GM23338 (cell line): ENCODE data around the gene SHF. TPM values are rescaled to one million over a fixed set of nuclear protein-coding genes. Genes with fewer than 3 reads are reported as not detected.

Source experiments
- ATAC-seq: fragments of 200-7000 bp; cut with Tn5 transposase; 3 replicates; pipeline ENCODE4 v1.9.1; 2020
- DNase-seq: peaks from one replicate; pipeline ENCODE4 v3.0.0-alpha.2; 2015; ENCODE audit warnings: low spot score
- H2AFZ ChIP-seq: fragments of 200-600 bp; sonication (generic); 2 replicates; pipeline ENCODE4 v1.8.0; 2016; ENCODE audit warnings: antibody characterized with exemption, mild to moderate bottlenecking, moderate library complexity
- H3F3A ChIP-seq: fragments of 200-600 bp; sonication (generic); replicated peaks from 2 replicates; pipeline ENCODE4 v1.8.0; 2017; ENCODE audit warnings: antibody characterized with exemption, mixed run types, low read depth
- H3K27ac ChIP-seq: fragments of 200-600 bp; sonication (generic); 2 replicates; pipeline ENCODE4 v1.6.1; 2016; ENCODE audit warnings: low read depth
- H3K27me3 ChIP-seq: fragments of 200-600 bp; sonication (generic); 2 replicates; pipeline ENCODE4 v1.8.0; 2016; ENCODE audit warnings: mild to moderate bottlenecking, mixed run types, moderate library complexity; ENCODE audit not compliant: insufficient read depth
- H3K36me3 ChIP-seq: fragments of 200-600 bp; sonication (generic); 2 replicates; pipeline ENCODE4 v1.8.0; 2016; ENCODE audit warnings: mild to moderate bottlenecking; ENCODE audit not compliant: insufficient read depth
- H3K4me1 ChIP-seq: fragments of 200-600 bp; sonication (generic); 2 replicates; pipeline ENCODE4 v1.8.0; 2016; ENCODE audit warnings: mild to moderate bottlenecking, moderate library complexity; ENCODE audit not compliant: insufficient read depth
- H3K4me2 ChIP-seq: fragments of 200-600 bp; sonication (generic); 2 replicates; pipeline ENCODE4 v1.7.1; 2017; ENCODE audit warnings: mixed run types
- H3K4me3 ChIP-seq: fragments of 200-600 bp; sonication (generic); 2 replicates; pipeline ENCODE4 v1.6.1; 2016; ENCODE audit warnings: mixed run types
- H3K79me2 ChIP-seq: fragments of 200-600 bp; sonication (generic); replicated peaks from 2 replicates; pipeline ENCODE4 v1.8.0; 2017; ENCODE audit warnings: mild to moderate bottlenecking; ENCODE audit not compliant: insufficient read depth
- H3K9me2 ChIP-seq: fragments of 200-600 bp; sonication (generic); 2 replicates; pipeline ENCODE4 v1.8.0; 2017; ENCODE audit not compliant: insufficient read depth
- H4K20me1 ChIP-seq: fragments of 200-600 bp; sonication (generic); replicated peaks from 2 replicates; pipeline ENCODE4 v1.8.0; 2017; ENCODE audit warnings: mild to moderate bottlenecking; ENCODE audit not compliant: insufficient read depth
- H3K27ac Mint-ChIP-seq: 2 replicates; pipeline ENCODE4 v1.8.0; 2020; ENCODE audit warnings: inconsistent platforms, mild to moderate bottlenecking, moderate library complexity, mixed read lengths
- H3K27me3 Mint-ChIP-seq: 3 replicates; pipeline ENCODE4 v1.8.0; 2022; ENCODE audit warnings: low read depth, mild to moderate bottlenecking, moderate library complexity, mixed read lengths, inconsistent platforms; ENCODE audit not compliant: insufficient read depth, poor library complexity
- H3K36me3 Mint-ChIP-seq: 3 replicates; pipeline ENCODE4 v1.8.0; 2021; ENCODE audit warnings: low read depth, mild to moderate bottlenecking, inconsistent platforms, moderate library complexity, mixed read lengths
- H3K4me1 Mint-ChIP-seq: 3 replicates; pipeline ENCODE4 v1.8.0; 2020; ENCODE audit warnings: mild to moderate bottlenecking, inconsistent platforms, mixed read lengths
- H3K4me3 Mint-ChIP-seq: 3 replicates; pipeline ENCODE4 v1.8.0; 2021; ENCODE audit warnings: moderate library complexity, mild to moderate bottlenecking, inconsistent platforms, mixed read lengths
- H3K9me3 Mint-ChIP-seq: 3 replicates; pipeline ENCODE4 v1.8.0; 2020; ENCODE audit warnings: moderate library complexity, mild to moderate bottlenecking, inconsistent platforms, mixed read lengths
- CREB1 ChIP-seq: fragments of 250-450 bp; sonication (Bioruptor Pico); IDR thresholded peaks from 2 replicates; pipeline ENCODE4 v1.5.0; 2020; ENCODE audit warnings: low read depth, mild to moderate bottlenecking, moderate library complexity
- EZH2phosphoT487 ChIP-seq: fragments of 200-600 bp; sonication (generic); IDR thresholded peaks from one replicate; pipeline ENCODE4 v1.8.1; 2018; ENCODE audit warnings: antibody characterized with exemption; ENCODE audit not compliant: unreplicated experiment
- NANOG ChIP-seq: IDR thresholded peaks from 2 replicates; pipeline ENCODE4 v1.6.1; 2016; ENCODE audit warnings: antibody characterized with exemption, borderline replicate concordance
- POLR2AphosphoS5 ChIP-seq: IDR thresholded peaks from 2 replicates; pipeline ENCODE4 v1.6.1; 2016; ENCODE audit warnings: antibody characterized with exemption, low read depth
- ZNF114 ChIP-seq: fragments of 250-450 bp; sonication (Bioruptor Pico); IDR thresholded peaks from 2 replicates; pipeline ENCODE4 v1.5.0; 2020; ENCODE audit warnings: mild to moderate bottlenecking, moderate library complexity
- ZNF331 ChIP-seq: fragments of 250-450 bp; sonication (Bioruptor Pico); IDR thresholded peaks from 2 replicates; pipeline ENCODE4 v1.5.0; 2020; ENCODE audit warnings: low read depth, mild to moderate bottlenecking, moderate library complexity
- polyA plus RNA-seq: library from polyadenylated mRNA; unstranded; fragments of >200 nt; fragmentation: Nextera tagmentation; extraction: Ambion mirVana; gene quantifications from 2 replicates; pipeline ENCODE4 v1.2.1, GENCODE V29; 2016
- total RNA-seq: library from RNA; depleted of rRNA; stranded (reverse); fragments of >200 nt; shearing (Covaris generic); gene quantifications from 2 replicates; pipeline ENCODE4 v1.2.3, GENCODE V29; 2014
- TF ChIP-seq, protein P1 (sequence below): IDR thresholded peaks from one replicate; pipeline ENCODE4 v1.6.1; 2018; ENCODE audit warnings: antibody characterized with exemption; ENCODE audit not compliant: unreplicated experiment
- TF ChIP-seq, protein P2 (sequence below): IDR thresholded peaks from 2 replicates; pipeline ENCODE4 v1.6.1; 2016; ENCODE audit warnings: antibody characterized with exemption
- TF ChIP-seq, protein P3 (sequence below): fragments of 250-450 bp; sonication (Bioruptor Pico); IDR thresholded peaks from 2 replicates; pipeline ENCODE4 v1.5.0; 2020; ENCODE audit warnings: mild to moderate bottlenecking, moderate library complexity

The SHF gene
- total and polyA plus RNA-seq, 2 experiments from 2014 or later = 5.8 to 15.6 TPM

DNA sequence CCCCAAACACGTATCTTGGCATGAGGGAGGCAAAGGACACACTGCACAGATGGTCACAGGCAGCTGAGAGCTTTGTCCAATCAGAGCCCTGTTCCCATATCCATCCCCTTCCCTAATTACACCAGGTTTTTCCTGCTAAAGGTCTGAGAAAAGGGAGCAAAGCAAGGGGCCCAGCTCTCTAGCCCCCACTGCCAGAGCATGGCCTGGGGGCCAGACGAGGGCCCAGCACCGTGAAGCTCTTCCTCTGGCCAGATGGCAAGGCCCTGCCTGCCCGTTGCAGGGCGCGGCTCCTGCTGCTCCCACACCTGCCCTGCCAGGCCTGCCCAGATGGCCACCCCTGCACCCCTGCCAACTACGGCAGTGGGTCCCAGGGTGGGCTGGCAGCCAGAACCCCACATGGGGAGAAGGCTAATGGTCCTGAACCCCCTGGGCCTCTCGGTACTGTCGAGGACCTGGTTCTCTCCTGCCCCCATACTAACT lies 3.2 kb downstream of the SHF start (continued):
- TF ChIP-seq, protein P1, sequence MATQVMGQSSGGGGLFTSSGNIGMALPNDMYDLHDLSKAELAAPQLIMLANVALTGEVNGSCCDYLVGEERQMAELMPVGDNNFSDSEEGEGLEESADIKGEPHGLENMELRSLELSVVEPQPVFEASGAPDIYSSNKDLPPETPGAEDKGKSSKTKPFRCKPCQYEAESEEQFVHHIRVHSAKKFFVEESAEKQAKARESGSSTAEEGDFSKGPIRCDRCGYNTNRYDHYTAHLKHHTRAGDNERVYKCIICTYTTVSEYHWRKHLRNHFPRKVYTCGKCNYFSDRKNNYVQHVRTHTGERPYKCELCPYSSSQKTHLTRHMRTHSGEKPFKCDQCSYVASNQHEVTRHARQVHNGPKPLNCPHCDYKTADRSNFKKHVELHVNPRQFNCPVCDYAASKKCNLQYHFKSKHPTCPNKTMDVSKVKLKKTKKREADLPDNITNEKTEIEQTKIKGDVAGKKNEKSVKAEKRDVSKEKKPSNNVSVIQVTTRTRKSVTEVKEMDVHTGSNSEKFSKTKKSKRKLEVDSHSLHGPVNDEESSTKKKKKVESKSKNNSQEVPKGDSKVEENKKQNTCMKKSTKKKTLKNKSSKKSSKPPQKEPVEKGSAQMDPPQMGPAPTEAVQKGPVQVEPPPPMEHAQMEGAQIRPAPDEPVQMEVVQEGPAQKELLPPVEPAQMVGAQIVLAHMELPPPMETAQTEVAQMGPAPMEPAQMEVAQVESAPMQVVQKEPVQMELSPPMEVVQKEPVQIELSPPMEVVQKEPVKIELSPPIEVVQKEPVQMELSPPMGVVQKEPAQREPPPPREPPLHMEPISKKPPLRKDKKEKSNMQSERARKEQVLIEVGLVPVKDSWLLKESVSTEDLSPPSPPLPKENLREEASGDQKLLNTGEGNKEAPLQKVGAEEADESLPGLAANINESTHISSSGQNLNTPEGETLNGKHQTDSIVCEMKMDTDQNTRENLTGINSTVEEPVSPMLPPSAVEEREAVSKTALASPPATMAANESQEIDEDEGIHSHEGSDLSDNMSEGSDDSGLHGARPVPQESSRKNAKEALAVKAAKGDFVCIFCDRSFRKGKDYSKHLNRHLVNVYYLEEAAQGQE = no peak
- no peak for TF ChIP-seq CREB1
- no peak for TF ChIP-seq ZNF114 (CRISPR knock-in tag)
- TF ChIP-seq EZH2phosphoT487 = no peak

DNA sequence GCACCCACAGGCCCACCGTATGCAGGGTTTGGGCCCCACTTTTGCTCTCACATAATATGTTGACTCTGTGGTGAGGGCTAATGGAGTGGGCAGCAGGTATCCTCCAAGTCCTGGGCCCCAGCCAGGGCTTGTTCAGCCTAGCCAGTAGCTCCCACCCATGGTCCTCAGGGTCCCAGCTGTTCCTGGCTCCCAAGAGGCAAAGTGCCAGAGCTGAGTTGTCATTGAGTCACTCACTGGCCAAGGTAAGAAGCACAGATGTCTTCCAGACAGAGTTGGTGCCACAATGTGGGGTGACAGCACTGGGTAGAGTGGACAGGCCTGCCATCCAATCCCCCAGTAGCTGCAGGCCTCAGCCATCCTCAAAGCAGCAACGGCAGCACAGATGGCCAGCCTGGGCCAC lies 4.3 kb downstream of the SHF start:
- H3K27ac ChIP-seq = no peak overlapping the region
- no peak overlapping the region for H2AFZ ChIP-seq
- Mint-ChIP-seq H3K27ac (peak overlapping the region; percentile 87), H3K4me3 (no peak overlapping the region), H3K9me3 (peaks cover 3% of the 10 kb centered on the region; the same call in 2 of the 3 replicates), H3K4me1 (peaks cover 67% of the 10 kb centered on the region), H3K27me3 (peaks cover 28% of the 10 kb centered on the region), H3K36me3 (peaks cover 6% of the 10 kb centered on the region)
- no peak for TF ChIP-seq EZH2phosphoT487
- TF ChIP-seq NANOG = no peak
- no peak for TF ChIP-seq ZNF331 (CRISPR knock-in tag)
- no peak for TF ChIP-seq POLR2AphosphoS5
- no peak for TF ChIP-seq ZNF114 (CRISPR knock-in tag)
- TF ChIP-seq, protein P2, sequence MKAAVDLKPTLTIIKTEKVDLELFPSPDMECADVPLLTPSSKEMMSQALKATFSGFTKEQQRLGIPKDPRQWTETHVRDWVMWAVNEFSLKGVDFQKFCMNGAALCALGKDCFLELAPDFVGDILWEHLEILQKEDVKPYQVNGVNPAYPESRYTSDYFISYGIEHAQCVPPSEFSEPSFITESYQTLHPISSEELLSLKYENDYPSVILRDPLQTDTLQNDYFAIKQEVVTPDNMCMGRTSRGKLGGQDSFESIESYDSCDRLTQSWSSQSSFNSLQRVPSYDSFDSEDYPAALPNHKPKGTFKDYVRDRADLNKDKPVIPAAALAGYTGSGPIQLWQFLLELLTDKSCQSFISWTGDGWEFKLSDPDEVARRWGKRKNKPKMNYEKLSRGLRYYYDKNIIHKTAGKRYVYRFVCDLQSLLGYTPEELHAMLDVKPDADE = no peak
- TF ChIP-seq, protein P1 = no peak
- TF ChIP-seq, protein P3, sequence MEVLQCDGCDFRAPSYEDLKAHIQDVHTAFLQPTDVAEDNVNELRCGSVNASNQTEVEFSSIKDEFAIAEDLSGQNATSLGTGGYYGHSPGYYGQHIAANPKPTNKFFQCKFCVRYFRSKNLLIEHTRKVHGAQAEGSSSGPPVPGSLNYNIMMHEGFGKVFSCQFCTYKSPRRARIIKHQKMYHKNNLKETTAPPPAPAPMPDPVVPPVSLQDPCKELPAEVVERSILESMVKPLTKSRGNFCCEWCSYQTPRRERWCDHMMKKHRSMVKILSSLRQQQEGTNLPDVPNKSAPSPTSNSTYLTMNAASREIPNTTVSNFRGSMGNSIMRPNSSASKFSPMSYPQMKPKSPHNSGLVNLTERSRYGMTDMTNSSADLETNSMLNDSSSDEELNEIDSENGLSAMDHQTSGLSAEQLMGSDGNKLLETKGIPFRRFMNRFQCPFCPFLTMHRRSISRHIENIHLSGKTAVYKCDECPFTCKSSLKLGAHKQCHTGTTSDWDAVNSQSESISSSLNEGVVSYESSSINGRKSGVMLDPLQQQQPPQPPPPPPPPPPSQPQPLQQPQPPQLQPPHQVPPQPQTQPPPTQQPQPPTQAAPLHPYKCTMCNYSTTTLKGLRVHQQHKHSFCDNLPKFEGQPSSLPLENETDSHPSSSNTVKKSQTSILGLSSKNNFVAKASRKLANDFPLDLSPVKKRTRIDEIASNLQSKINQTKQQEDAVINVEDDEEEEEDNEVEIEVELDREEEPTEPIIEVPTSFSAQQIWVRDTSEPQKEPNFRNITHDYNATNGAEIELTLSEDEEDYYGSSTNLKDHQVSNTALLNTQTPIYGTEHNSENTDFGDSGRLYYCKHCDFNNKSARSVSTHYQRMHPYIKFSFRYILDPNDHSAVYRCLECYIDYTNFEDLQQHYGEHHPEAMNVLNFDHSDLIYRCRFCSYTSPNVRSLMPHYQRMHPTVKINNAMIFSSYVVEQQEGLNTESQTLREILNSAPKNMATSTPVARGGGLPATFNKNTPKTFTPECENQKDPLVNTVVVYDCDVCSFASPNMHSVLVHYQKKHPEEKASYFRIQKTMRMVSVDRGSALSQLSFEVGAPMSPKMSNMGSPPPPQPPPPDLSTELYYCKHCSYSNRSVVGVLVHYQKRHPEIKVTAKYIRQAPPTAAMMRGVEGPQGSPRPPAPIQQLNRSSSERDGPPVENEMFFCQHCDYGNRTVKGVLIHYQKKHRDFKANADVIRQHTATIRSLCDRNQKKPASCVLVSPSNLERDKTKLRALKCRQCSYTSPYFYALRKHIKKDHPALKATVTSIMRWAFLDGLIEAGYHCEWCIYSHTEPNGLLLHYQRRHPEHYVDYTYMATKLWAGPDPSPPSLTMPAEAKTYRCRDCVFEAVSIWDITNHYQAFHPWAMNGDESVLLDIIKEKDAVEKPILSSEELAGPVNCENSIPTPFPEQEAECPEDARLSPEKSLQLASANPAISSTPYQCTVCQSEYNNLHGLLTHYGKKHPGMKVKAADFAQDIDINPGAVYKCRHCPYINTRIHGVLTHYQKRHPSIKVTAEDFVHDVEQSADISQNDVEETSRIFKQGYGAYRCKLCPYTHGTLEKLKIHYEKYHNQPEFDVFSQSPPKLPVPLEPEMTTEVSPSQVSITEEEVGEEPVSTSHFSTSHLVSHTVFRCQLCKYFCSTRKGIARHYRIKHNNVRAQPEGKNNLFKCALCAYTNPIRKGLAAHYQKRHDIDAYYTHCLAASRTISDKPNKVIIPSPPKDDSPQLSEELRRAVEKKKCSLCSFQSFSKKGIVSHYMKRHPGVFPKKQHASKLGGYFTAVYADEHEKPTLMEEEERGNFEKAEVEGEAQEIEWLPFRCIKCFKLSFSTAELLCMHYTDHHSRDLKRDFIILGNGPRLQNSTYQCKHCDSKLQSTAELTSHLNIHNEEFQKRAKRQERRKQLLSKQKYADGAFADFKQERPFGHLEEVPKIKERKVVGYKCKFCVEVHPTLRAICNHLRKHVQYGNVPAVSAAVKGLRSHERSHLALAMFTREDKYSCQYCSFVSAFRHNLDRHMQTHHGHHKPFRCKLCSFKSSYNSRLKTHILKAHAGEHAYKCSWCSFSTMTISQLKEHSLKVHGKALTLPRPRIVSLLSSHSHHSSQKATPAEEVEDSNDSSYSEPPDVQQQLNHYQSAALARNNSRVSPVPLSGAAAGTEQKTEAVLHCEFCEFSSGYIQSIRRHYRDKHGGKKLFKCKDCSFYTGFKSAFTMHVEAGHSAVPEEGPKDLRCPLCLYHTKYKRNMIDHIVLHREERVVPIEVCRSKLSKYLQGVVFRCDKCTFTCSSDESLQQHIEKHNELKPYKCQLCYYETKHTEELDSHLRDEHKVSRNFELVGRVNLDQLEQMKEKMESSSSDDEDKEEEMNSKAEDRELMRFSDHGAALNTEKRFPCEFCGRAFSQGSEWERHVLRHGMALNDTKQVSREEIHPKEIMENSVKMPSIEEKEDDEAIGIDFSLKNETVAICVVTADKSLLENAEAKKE (CRISPR knock-in tag) = no peak
- peaks cover 6% of the 10 kb centered on the region; the same call in 1 of the 2 replicates for H3K9me2 ChIP-seq
- H3K27me3 ChIP-seq = peaks cover 18% of the 10 kb centered on the region
- H3K79me2 ChIP-seq = peaks cover 32% of the 10 kb centered on the region
- no peak for ATAC-seq
- H3K4me1 ChIP-seq = peaks cover 58% of the 10 kb centered on the region
- no peak for DNase-seq
- no peaks in the 10 kb centered on the region for H3K36me3 ChIP-seq
- H3K4me2 ChIP-seq = peak overlapping the region; percentile 66
- no peaks in the 10 kb centered on the region for H3F3A ChIP-seq
- peak overlapping the region; percentile 14; the same call in 1 of the 2 replicates for H3K4me3 ChIP-seq
- H4K20me1 ChIP-seq = peaks cover 8% of the 10 kb centered on the region; the same call in 1 of the 2 replicates
